ENCODE measurements around the gene KCNK1.

Gene KCNK1

GRCh38 chr1:233636503-233636877, 22.6 kb downstream of the KCNK1 start:
- DNase-seq (ENCODE audit: low spot score) = no peak

GRCh38 chr1:233638513-233638912, 24.6 kb downstream of the KCNK1 start:
- DNase-seq (ENCODE audit: low spot score) = no peak

- DNase-seq (ENCODE audit: low spot score) = no peak
These were observed 25.7 kb downstream of the KCNK1 start for GRCh38 chr1:233639611-233640010.

- DNase-seq (ENCODE audit: low spot score) = no peak
These were observed 26.3 kb downstream of the KCNK1 start for GRCh38 chr1:233640179-233640578.

GRCh38 chr1:233641029-233641428, 27.1 kb downstream of the KCNK1 start:
- DNase-seq (ENCODE audit: low spot score) = no peak

- no peak for DNase-seq (ENCODE audit: low spot score)
These were observed 33.2 kb downstream of the KCNK1 start for GRCh38 chr1:233647073-233647472.

GRCh38 chr1:233647636-233648035, 33.7 kb downstream of the KCNK1 start:
- DNase-seq (ENCODE audit: low spot score) = no peak

- no peak for DNase-seq (ENCODE audit: low spot score)
These were observed 37.2 kb downstream of the KCNK1 start for GRCh38 chr1:233651061-233651460.

GRCh38 chr1:233651563-233652233, 37.8 kb downstream of the KCNK1 start:
- DNase-seq (ENCODE audit: low spot score) = no peak

GRCh38 chr1:233652526-233652925, 38.6 kb downstream of the KCNK1 start:
- no peak for DNase-seq (ENCODE audit: low spot score)

- peak; percentile 88 for DNase-seq (ENCODE audit: low spot score)
These were observed 40.9 kb downstream of the KCNK1 start for GRCh38 chr1:233654658-233655280.

- DNase-seq (ENCODE audit: low spot score) = peak; percentile 75
These were observed 41.4 kb downstream of the KCNK1 start for GRCh38 chr1:233655301-233655740.

- DNase-seq (ENCODE audit: low spot score) = no peak
These were observed 42.2 kb downstream of the KCNK1 start for GRCh38 chr1:233656032-233656635.

GRCh38 chr1:233656687-233657086, 42.8 kb downstream of the KCNK1 start:
- peak; percentile 42 for DNase-seq (ENCODE audit: low spot score)

GRCh38 chr1:233657466-233657865, 43.6 kb downstream of the KCNK1 start:
- no peak for DNase-seq (ENCODE audit: low spot score)

GRCh38 chr1:233659495-233659894, 45.6 kb downstream of the KCNK1 start:
- DNase-seq (ENCODE audit: low spot score) = no peak

GRCh38 chr1:233661376-233662159, 47.7 kb downstream of the KCNK1 start:
- no peak for DNase-seq (ENCODE audit: low spot score)

GRCh38 chr1:233662575-233663304, 48.8 kb downstream of the KCNK1 start:
- DNase-seq (ENCODE audit: low spot score) = no peak

- no peak for DNase-seq (ENCODE audit: low spot score)
These were observed 50.3 kb downstream of the KCNK1 start for GRCh38 chr1:233664253-233664652.

- no peak for DNase-seq (ENCODE audit: low spot score)
These were observed 51.1 kb downstream of the KCNK1 start for GRCh38 chr1:233664804-233665574.

GRCh38 chr1:233665575-233666270, 51.8 kb downstream of the KCNK1 start:
- no peak for DNase-seq (ENCODE audit: low spot score)
